SJCRH30 (cell line): Measurements from ENCODE around the gene CYP26B1. TPM values are rescaled to one million over a fixed set of nuclear protein-coding genes. Genes with fewer than 3 reads are reported as not detected.
A peak's percentile ranks its signal among the peaks of the same experiment; 100 is the strongest.

Experiments used
- DNase-seq, 2 experiments: peaks; one replicate each; pipeline ENCODE4 v3.0.0-alpha.2; 2015 to 2020
- H3K27ac ChIP-seq: fragments of 250-450 bp; sonication (Bioruptor Pico); 2 replicates; pipeline ENCODE4 v1.5.1; 2020; ENCODE audit warnings: mild to moderate bottlenecking, moderate library complexity
- H3K27me3 ChIP-seq: fragments of 250-450 bp; sonication (Bioruptor Pico); 2 replicates; pipeline ENCODE4 v1.5.1; 2020; ENCODE audit warnings: mild to moderate bottlenecking, moderate library complexity
- H3K36me3 ChIP-seq: fragments of 250-450 bp; sonication (Bioruptor Pico); 2 replicates; pipeline ENCODE4 v1.5.1; 2020; ENCODE audit warnings: mild to moderate bottlenecking, moderate library complexity
- H3K4me1 ChIP-seq: fragments of 250-450 bp; sonication (Bioruptor Pico); 2 replicates; pipeline ENCODE4 v1.5.1; 2020; ENCODE audit warnings: mild to moderate bottlenecking, moderate library complexity
- H3K4me3 ChIP-seq: fragments of 250-450 bp; sonication (Bioruptor Pico); 2 replicates; pipeline ENCODE4 v1.5.1; 2020; ENCODE audit warnings: mild to moderate bottlenecking, moderate library complexity
- H3K9me3 ChIP-seq: fragments of 250-450 bp; sonication (Bioruptor Pico); replicated peaks from 2 replicates; pipeline ENCODE4 v1.5.1; 2020; ENCODE audit warnings: mild to moderate bottlenecking, moderate library complexity
- total RNA-seq: library from RNA; depleted of rRNA; stranded (reverse); fragments of >200 nt; shearing (Covaris generic); gene quantifications from 2 replicates; pipeline ENCODE4 v1.2.3, GENCODE V29; 2014; rRNA removed

The CYP26B1 gene, protein sequence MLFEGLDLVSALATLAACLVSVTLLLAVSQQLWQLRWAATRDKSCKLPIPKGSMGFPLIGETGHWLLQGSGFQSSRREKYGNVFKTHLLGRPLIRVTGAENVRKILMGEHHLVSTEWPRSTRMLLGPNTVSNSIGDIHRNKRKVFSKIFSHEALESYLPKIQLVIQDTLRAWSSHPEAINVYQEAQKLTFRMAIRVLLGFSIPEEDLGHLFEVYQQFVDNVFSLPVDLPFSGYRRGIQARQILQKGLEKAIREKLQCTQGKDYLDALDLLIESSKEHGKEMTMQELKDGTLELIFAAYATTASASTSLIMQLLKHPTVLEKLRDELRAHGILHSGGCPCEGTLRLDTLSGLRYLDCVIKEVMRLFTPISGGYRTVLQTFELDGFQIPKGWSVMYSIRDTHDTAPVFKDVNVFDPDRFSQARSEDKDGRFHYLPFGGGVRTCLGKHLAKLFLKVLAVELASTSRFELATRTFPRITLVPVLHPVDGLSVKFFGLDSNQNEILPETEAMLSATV
- total RNA-seq = 9.7 and 11.3 TPM in 2 replicates

DNA sequence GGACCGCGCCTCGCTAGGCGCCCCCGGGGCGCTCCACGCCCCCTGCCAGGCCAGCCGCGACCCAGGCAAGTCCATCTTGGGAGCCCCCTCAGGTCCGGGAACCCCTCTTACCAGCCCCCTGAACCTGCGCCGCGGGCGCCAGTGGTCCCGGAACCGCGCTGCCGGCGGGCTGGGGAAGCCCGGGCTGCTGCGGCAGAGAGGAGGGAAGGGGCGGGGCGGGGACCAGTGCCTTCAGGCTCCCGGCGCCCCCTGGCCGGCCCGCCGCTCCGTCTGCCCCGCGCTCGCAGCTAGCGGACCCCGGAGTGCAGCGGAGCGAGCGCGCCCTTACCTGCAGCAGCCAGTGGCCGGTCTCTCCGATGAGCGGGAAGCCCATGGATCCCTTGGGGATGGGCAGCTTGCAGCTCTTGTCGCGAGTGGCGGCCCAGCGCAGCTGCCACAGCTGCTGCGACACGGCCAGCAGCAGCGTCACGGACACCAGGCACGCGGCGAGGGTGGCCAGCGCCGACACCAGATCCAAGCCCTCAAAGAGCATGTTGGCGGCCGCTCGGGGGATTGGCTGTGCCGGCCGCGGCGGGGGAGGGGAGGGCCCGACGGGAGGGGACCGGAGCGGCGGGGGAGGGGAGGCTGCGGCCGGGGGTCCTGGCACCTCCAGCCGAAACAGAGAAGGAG, at the start of gene CYP26B1:
CYP26B1 (minus strand) TSS at position 560 of the 669 bp plus-strand sequence; CDS start at position 532, 28 bp downstream.
- Histone ChIP-seq H3K4me1 (no peaks in the 10 kb centered on the region; the same call in 1 of the 2 replicates), H3K27me3 (no peaks in the 10 kb centered on the region; the same call in 1 of the 2 replicates), H3K27ac (peak within 1 kb of the TSS; percentile 19; the same call in 1 of the 2 replicates), H3K4me3 (peak within 1 kb of the TSS; percentile 67), H3K9me3 (no peaks in the 10 kb centered on the region), H3K36me3 (no peaks in the 10 kb centered on the region)
- peak; percentile 66 to 69 for DNase-seq

DNA sequence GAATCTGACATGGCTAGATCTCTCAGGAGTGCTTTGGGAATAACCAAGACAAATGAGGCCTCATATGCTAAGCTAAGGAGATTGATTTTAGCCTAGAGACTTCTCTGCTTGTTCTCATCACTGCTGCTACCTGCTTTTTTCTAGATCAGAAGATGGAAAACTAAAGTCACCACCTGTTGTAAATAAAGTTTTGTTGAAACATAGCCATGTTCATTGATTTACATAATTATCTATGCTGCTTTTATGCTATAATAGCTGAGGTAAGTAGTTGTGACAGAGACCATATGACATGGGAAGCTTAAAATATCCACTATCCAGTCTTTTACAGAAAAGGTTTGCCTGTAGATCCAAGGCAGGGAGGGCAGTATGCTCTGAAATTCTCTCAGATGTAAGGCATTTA, 46.1 kb upstream of the CYP26B1 start:
- H3K4me3 ChIP-seq = no peak overlapping the region
- H3K9me3 ChIP-seq = no peaks in the 10 kb centered on the region
- H3K36me3 ChIP-seq = no peaks in the 10 kb centered on the region
- no peak overlapping the region for H3K27ac ChIP-seq
- H3K27me3 ChIP-seq = no peaks in the 10 kb centered on the region
- no peak for DNase-seq
- no peaks in the 10 kb centered on the region for H3K4me1 ChIP-seq

DNA sequence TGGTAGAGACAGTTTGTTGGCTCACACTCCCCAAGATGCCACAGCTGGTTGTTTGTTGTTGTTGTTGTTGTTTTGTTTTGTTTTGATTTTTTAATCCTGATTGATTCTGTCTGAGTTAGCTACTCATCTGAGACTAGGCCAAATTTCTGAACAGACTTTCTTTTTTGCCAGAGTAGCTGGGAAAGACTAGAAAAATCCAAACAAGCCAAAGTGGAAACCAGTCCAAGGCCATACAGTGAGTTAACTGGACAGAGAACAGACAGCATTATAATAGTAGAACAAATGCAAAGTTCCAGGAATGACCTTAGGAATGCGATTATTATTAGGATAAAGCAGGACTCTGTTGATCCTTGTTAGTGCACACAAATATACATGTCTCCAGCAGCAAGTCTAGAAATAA, 43.8 kb upstream of the CYP26B1 start:
- DNase-seq = no peak
- H3K9me3 ChIP-seq = no peaks in the 10 kb centered on the region

DNA sequence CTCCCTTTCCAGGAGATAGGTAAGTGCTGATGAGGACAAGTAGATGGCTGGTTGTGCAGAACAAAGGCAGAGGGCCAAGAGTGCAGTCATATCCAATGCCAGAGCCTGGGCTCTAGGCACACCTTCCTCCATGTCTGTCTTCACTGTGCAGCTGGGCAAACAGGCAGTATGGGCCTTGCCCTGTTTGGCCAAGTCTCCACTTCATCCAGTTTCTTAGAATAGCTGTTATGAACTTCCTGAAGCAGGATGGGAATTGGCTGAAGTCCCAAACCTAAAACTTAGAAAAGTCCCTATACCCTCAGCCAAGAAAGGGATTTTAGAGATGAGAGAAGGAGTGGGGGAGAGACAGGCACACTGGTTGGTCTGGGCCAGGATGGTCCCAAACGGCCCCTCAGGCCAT, 37.5 kb upstream of the CYP26B1 start:
- H3K27me3 ChIP-seq = no peaks in the 10 kb centered on the region
- no peaks in the 10 kb centered on the region for H3K36me3 ChIP-seq
- peak; percentile 15 to 41 for DNase-seq
- no peaks in the 10 kb centered on the region for H3K4me1 ChIP-seq
- no peak overlapping the region for H3K4me3 ChIP-seq
- no peaks in the 10 kb centered on the region for H3K9me3 ChIP-seq
- no peak overlapping the region for H3K27ac ChIP-seq

More for the DNA sequence above, 43.8 kb upstream of the CYP26B1 start:
- H3K4me3 ChIP-seq = no peak overlapping the region
- no peaks in the 10 kb centered on the region for H3K27me3 ChIP-seq
- no peaks in the 10 kb centered on the region for H3K36me3 ChIP-seq
- no peaks in the 10 kb centered on the region for H3K4me1 ChIP-seq
- no peak overlapping the region for H3K27ac ChIP-seq

DNA sequence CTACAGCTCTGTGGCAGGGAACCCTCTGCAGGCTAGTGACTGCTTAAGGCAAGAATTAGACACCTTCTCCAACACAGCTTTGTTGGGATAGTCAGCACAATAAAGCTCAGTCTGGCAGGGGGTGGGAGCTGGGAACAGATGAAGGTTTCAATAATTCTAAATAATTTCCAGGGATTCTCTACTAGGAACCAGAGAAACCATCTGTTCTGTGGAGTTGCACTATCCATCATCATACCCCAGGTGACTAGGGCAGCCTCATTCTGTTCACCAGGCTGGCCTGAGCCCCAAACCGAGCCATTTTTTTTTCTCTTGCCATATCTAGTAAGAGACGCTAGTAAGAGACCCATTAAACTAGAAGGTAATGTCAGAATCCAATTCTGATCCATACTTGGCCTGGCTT, 35.8 kb upstream of the CYP26B1 start:
- Histone ChIP-seq H3K9me3 (no peaks in the 10 kb centered on the region), H3K36me3 (0 out of 2 replicates have a peak, but pooled peaks cover 3% of the 10 kb centered on the region), H3K27me3 (no peaks in the 10 kb centered on the region), H3K27ac (no peak overlapping the region), H3K4me1 (no peaks in the 10 kb centered on the region), H3K4me3 (no peak overlapping the region)
- DNase-seq = no peak

DNA sequence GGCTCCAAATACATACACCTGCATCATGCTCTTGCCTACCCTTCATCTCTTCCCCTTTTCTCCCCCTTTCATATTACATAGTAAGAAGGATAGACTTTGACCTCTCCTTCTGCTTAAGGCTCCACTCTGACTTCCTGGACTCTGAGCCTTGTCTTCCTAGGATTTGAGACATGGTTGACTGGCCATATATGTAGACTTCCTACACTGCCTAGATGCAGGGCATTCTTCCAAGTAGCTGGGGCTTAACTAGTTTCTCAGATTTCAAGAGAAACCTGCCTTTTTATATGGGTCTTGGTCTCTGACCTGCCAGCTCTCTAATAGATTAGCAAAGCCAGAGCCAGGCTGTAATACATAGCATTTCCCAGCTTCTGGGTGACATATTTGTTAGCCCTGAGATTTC, 35.4 kb upstream of the CYP26B1 start:
- H3K9me3 ChIP-seq = no peaks in the 10 kb centered on the region
- 0 out of 2 replicates have a peak, but pooled peaks cover 3% of the 10 kb centered on the region for H3K36me3 ChIP-seq
- H3K27ac ChIP-seq = no peak overlapping the region
- no peaks in the 10 kb centered on the region for H3K4me1 ChIP-seq
- H3K27me3 ChIP-seq = no peaks in the 10 kb centered on the region
- no peak for DNase-seq
- H3K4me3 ChIP-seq = no peak overlapping the region

DNA sequence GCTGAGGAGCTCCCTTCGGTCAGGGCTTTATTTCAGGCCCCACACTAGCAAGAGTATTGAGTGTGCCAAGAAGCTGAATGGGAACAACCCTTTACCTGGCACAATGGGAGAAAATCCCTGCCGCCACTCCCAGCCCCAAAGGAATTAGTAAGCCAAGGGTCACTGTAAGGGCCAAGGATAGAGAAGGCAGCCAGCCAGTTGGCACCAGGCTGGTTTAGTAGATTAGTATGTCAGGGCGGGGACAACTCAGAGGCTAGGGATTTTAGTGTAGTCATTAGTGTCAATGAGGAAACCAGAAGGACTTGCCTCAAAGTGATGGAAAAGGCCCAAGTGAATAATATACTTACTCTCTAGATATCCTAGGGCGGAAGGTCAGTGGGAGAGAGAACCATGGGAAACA, 34.9 kb upstream of the CYP26B1 start:
- Histone ChIP-seq H3K27me3 (no peaks in the 10 kb centered on the region), H3K9me3 (no peaks in the 10 kb centered on the region), H3K4me3 (no peak overlapping the region), H3K4me1 (no peaks in the 10 kb centered on the region), H3K27ac (no peak overlapping the region), H3K36me3 (0 out of 2 replicates have a peak, but pooled peaks cover 3% of the 10 kb centered on the region)
- DNase-seq = no peak

- 0 out of 2 replicates have a peak, but pooled peaks cover 3% of the 10 kb centered on the region for H3K36me3 ChIP-seq
Measured at GRCh38 chr2:72181616-72182015, 34.0 kb upstream of the CYP26B1 start.

GRCh38 chr2:72180351-72180750, 32.7 kb upstream of the CYP26B1 start:
- Histone ChIP-seq H3K36me3 (peaks cover 4% of the 10 kb centered on the region; the same call in 1 of the 2 replicates), H3K27ac (no peak overlapping the region), H3K27me3 (no peaks in the 10 kb centered on the region), H3K4me3 (no peak overlapping the region), H3K9me3 (no peaks in the 10 kb centered on the region), H3K4me1 (no peaks in the 10 kb centered on the region)
- no peak for DNase-seq

More at GRCh38 chr2:72181616-72182015, 34.0 kb upstream of the CYP26B1 start:
- Histone ChIP-seq H3K4me3 (no peak overlapping the region), H3K27me3 (no peaks in the 10 kb centered on the region), H3K27ac (no peak overlapping the region), H3K9me3 (no peaks in the 10 kb centered on the region), H3K4me1 (no peaks in the 10 kb centered on the region)
- DNase-seq = no peak

GRCh38 chr2:72178551-72178950, 30.9 kb upstream of the CYP26B1 start:
- Histone ChIP-seq H3K27me3 (no peaks in the 10 kb centered on the region), H3K36me3 (peaks cover 6% of the 10 kb centered on the region; the same call in 1 of the 2 replicates), H3K4me1 (no peaks in the 10 kb centered on the region), H3K4me3 (no peak overlapping the region), H3K27ac (no peak overlapping the region), H3K9me3 (no peaks in the 10 kb centered on the region)
- no peak for DNase-seq

- Histone ChIP-seq H3K27me3 (no peaks in the 10 kb centered on the region), H3K4me1 (no peaks in the 10 kb centered on the region), H3K4me3 (no peak overlapping the region), H3K27ac (no peak overlapping the region), H3K9me3 (no peaks in the 10 kb centered on the region), H3K36me3 (peaks cover 6% of the 10 kb centered on the region; the same call in 1 of the 2 replicates)
- no peak for DNase-seq
Measured at GRCh38 chr2:72176281-72176680, 28.6 kb upstream of the CYP26B1 start.

GRCh38 chr2:72175636-72176035, 28.0 kb upstream of the CYP26B1 start:
- H3K27me3 ChIP-seq = no peaks in the 10 kb centered on the region
- no peak overlapping the region for H3K4me3 ChIP-seq
- no peak overlapping the region for H3K27ac ChIP-seq
- DNase-seq = no peak
- peaks cover 6% of the 10 kb centered on the region; the same call in 1 of the 2 replicates for H3K36me3 ChIP-seq
- H3K4me1 ChIP-seq = no peaks in the 10 kb centered on the region
- H3K9me3 ChIP-seq = no peaks in the 10 kb centered on the region

DNA sequence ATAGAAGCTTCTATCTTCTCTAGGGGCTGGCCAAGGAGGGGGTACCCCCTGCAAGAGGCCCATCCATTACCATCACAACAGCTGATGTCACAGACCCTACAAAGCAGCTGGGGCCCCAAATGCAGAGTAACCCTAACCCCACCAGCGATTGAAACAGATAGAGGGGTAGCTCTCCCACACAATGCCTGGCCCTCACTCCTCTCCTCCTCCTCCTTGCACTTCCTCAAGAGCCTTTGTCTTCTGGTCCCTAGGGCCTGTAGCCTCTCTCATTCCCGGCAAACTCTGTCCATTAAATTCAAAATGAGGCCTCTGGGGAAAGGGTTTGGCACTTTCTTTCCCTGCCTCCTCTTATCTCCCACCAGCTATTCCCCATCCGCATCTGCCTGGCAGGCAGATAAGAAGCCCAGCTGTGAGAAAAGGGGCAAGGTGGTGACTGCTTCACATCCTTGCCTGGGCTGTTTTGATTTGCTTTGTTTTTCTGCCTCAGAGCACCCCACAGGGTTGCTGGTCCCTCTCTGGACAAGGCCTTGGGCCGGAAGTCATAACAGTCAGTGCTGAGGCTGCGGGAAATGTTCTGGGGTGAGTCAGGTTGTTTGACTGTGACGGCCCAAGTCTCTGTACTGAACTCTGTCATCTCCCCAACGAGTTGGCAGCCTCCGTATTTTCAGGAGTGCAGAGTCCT, 26.1 kb upstream of the CYP26B1 start:
- Histone ChIP-seq H3K36me3 (peaks cover 4% of the 10 kb centered on the region; the same call in 1 of the 2 replicates), H3K9me3 (no peaks in the 10 kb centered on the region), H3K4me3 (no peak overlapping the region), H3K4me1 (no peaks in the 10 kb centered on the region), H3K27me3 (no peaks in the 10 kb centered on the region), H3K27ac (no peak overlapping the region)
- no peak for DNase-seq

- Histone ChIP-seq H3K4me3 (no peak overlapping the region), H3K4me1 (no peaks in the 10 kb centered on the region), H3K36me3 (peaks cover 3% of the 10 kb centered on the region; the same call in 1 of the 2 replicates), H3K27me3 (no peaks in the 10 kb centered on the region), H3K27ac (no peak overlapping the region), H3K9me3 (no peaks in the 10 kb centered on the region)
- DNase-seq = no peak
Measured at GRCh38 chr2:72172478-72172877, 24.8 kb upstream of the CYP26B1 start.
